Lung (tissue), 12 donors: Measurements from ENCODE around the gene TCEA3. TPM values are rescaled to one million over a fixed set of nuclear protein-coding genes. Genes with fewer than 3 reads are reported as not detected.

Source experiments
- ATAC-seq: fragments of 200-7000 bp; cut with Tn5 transposase; one replicate; pipeline ENCODE4 v1.9.1; 2020; ENCODE audit warnings: moderate number of reproducible peaks; ENCODE audit not compliant: insufficient read depth, low FRiP score
- DNase-seq, 3 donors: peaks; one replicate each; pipeline ENCODE4 v3.0.0-alpha.2; 2013 to 2017
- H3K27ac ChIP-seq, 2 donors: one replicate each; pipeline ENCODE4 v1.5.1; 2013; ENCODE audit warnings: mild to moderate bottlenecking in 2 of 2, moderate library complexity in 2 of 2, control low read depth in 1 of 2, inconsistent platforms in 1 of 2, low read depth in 1 of 2, low read length in 1 of 2
- H3K27me3 ChIP-seq, 3 donors: one replicate each; pipeline ENCODE4 v1.5.1; 2013; ENCODE audit warnings: low read length in 2 of 3; ENCODE audit not compliant: control insufficient read depth in 3 of 3, insufficient read depth in 3 of 3
- H3K36me3 ChIP-seq, 4 donors: one replicate each; pipeline ENCODE4 v1.5.1; 2013; ENCODE audit warnings: low read length in 4 of 4, mild to moderate bottlenecking in 1 of 4, moderate library complexity in 1 of 4; ENCODE audit not compliant: control insufficient read depth in 4 of 4, insufficient read depth in 4 of 4
- H3K4me1 ChIP-seq, 5 donors: one replicate each; pipeline ENCODE4 v1.5.1; 2013; ENCODE audit warnings: low read length in 5 of 5, mild to moderate bottlenecking in 2 of 5, moderate library complexity in 1 of 5; ENCODE audit not compliant: control insufficient read depth in 5 of 5, insufficient read depth in 5 of 5
- H3K4me3 ChIP-seq: one replicate; pipeline ENCODE4 v1.5.1; 2013; ENCODE audit warnings: mild to moderate bottlenecking, control low read depth, moderate library complexity
- H3K9ac ChIP-seq, 2 donors: one replicate each; pipeline ENCODE4 v1.5.1; 2013; ENCODE audit warnings: low read length in 2 of 2, control low read depth in 1 of 2; ENCODE audit not compliant: insufficient read depth in 1 of 2
- H3K9me3 ChIP-seq, 4 donors: one replicate each; pipeline ENCODE4 v1.5.1; 2013; ENCODE audit warnings: low read length in 3 of 4, mild to moderate bottlenecking in 1 of 4, moderate library complexity in 1 of 4; ENCODE audit not compliant: control insufficient read depth in 4 of 4, insufficient read depth in 3 of 4
- CTCF ChIP-seq: IDR thresholded peaks from 2 replicates; pipeline ENCODE4 v1.5.1; 2012; ENCODE audit warnings: mild to moderate bottlenecking; ENCODE audit errors: control extremely low read depth, extremely low read depth
- WGBS, 2 donors: extraction: QIAGEN DNeasy Blood & Tissue Kit; methylation state at CpG; one replicate each; pipeline ENCODE4 v1.1.7; 2013; 5-methylcytosine and 5-hydroxymethylcytosine counted together
- polyA plus RNA-seq, 2 donors: library from polyadenylated mRNA; stranded (reverse); fragments of 200-250 nt; gene quantifications; one replicate each; pipeline ENCODE4 v1.2.1, GENCODE V29; 2013
- total RNA-seq, 2 donors: library from RNA; depleted of rRNA in 1 of 2; stranded (reverse); fragments of >200 nt in 1 of 2; gene quantifications; one replicate each; pipeline ENCODE4 v1.2.1, GENCODE V29; 2014 to 2021
- donor health status: control.
- donor health status: control.
- donor health status: Bipolar disorder and iron deficiency.
- donor health status: healthy.
- donor health status: DM: yes; HTN: yes; CAD: no.

The TCEA3 gene
- total and polyA plus RNA-seq, 4 donors = 10.3 to 37.5 (median 29.9) TPM

GRCh38 chr1:23403355-23403734 lies 21.2 kb downstream of the TCEA3 start:
- Histone ChIP-seq H3K27me3 (no peaks in the 10 kb centered on the region), H3K9me3 (no peaks in the 10 kb centered on the region), H3K4me3 (no peak overlapping the region), H3K36me3 (peaks cover 0 to 1% (median under 1%) of the 10 kb centered on the region in 4 donors), H3K9ac (no peak overlapping the region), H3K27ac (peak overlapping the region; percentile 21 to 66), H3K4me1 (peaks cover 5 to 22% (median 9%) of the 10 kb centered on the region in 5 donors)
- 75 to 83% methylated on average over 4 of the region's 4 CpGs for WGBS, 2 donors
- no peak for DNase-seq
- no peak for ATAC-seq
- no peak for TF ChIP-seq CTCF

GRCh38 chr1:23403038-23403336 lies 21.6 kb downstream of the TCEA3 start:
- H3K9me3 ChIP-seq = no peaks in the 10 kb centered on the region
- DNase-seq = peak in 1 of 3 donors; percentile 24
- no peak for TF ChIP-seq CTCF
- ATAC-seq = no peak
- peak overlapping the region in 1 of 2 donors; percentile 61 for H3K27ac ChIP-seq
- H3K4me3 ChIP-seq = no peak overlapping the region
- no peaks in the 10 kb centered on the region for H3K36me3 ChIP-seq
- WGBS, 2 donors = 25 to 38% methylated on average over 6 of the region's 6 CpGs
- H3K4me1 ChIP-seq = peaks cover 5 to 22% (median 9%) of the 10 kb centered on the region in 5 donors
- H3K9ac ChIP-seq = no peak overlapping the region
- H3K27me3 ChIP-seq = no peaks in the 10 kb centered on the region

GRCh38 chr1:23402286-23403037 lies 22.1 kb downstream of the TCEA3 start:
- Histone ChIP-seq H3K27ac (peak overlapping the region in 1 of 2 donors; percentile 61), H3K27me3 (no peaks in the 10 kb centered on the region), H3K4me3 (no peak overlapping the region), H3K9ac (no peak overlapping the region), H3K4me1 (peaks cover 5 to 22% (median 9%) of the 10 kb centered on the region in 5 donors), H3K36me3 (no peaks in the 10 kb centered on the region), H3K9me3 (no peaks in the 10 kb centered on the region)
- TF ChIP-seq CTCF = no peak
- DNase-seq (no peak), ATAC-seq (no peak)
- 55 to 63% methylated on average over 11 of the region's 11 CpGs for WGBS, 2 donors

GRCh38 chr1:23401313-23401712 lies 23.2 kb downstream of the TCEA3 start:
- H3K36me3 ChIP-seq = no peaks in the 10 kb centered on the region
- no peak overlapping the region for H3K9ac ChIP-seq
- TF ChIP-seq CTCF = no peak
- peaks cover 5 to 22% (median 9%) of the 10 kb centered on the region in 5 donors for H3K4me1 ChIP-seq
- DNase-seq (no peak), ATAC-seq (no peak)
- no peaks in the 10 kb centered on the region for H3K27me3 ChIP-seq
- no peak overlapping the region for H3K4me3 ChIP-seq
- 73 to 86% methylated on average over 6 of the region's 6 CpGs for WGBS, 2 donors
- H3K9me3 ChIP-seq = no peaks in the 10 kb centered on the region
- H3K27ac ChIP-seq = no peak overlapping the region
